ENCODE measurements around the gene KRIT1. TPM values are rescaled to one million over a fixed set of nuclear protein-coding genes. Genes with fewer than 3 reads are reported as not detected.
A peak's percentile ranks its signal among the peaks of the same experiment; 100 is the strongest.

Gene KRIT1
- total RNA-seq, 1 donor from 2014 or later: 37.8 TPM

DNA sequence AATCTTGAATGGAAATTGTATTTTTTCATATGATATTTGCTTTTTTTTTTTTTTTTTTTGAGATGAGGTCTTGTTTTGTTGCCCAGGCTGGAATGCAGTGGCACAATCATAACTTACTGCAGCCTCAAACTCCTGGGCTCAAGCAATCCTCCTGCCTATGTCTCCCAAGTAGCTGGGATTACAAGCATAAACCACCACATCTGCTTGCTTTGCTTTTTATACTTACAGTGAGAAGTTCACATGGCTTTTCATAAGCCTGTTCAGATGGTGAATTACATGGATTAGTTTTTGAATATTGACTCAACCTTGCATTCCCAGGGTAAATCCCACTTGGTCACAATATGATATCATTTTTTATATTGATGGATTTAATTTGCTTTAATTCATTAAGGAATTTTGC lies 88.7 kb downstream of the KRIT1 start:
- Mint-ChIP-seq H3K4me3 (ENCODE audit: unreplicated experiment) (no peak overlapping the region), H3K27me3 (ENCODE audit: unreplicated experiment) (no peaks in the 10 kb centered on the region), H3K27ac (ENCODE audit: unreplicated experiment) (no peak overlapping the region), H3K9me3 (ENCODE audit: unreplicated experiment) (no peaks in the 10 kb centered on the region), H3K4me1 (ENCODE audit: low read depth, unreplicated experiment) (peaks cover 2% of the 10 kb centered on the region), H3K36me3 (ENCODE audit: unreplicated experiment) (no peaks in the 10 kb centered on the region)
- no peak for TF ChIP-seq CTCF (IDR thresholded peaks at IDR 0.05; ENCODE audit: partially characterized antibody, unreplicated experiment)
- no peak for DNase-seq

- no peaks in the 10 kb centered on the region for H3K36me3 Mint-ChIP-seq (ENCODE audit: unreplicated experiment)
- no peak overlapping the region for H3K4me3 Mint-ChIP-seq (ENCODE audit: unreplicated experiment)
- no peaks in the 10 kb centered on the region for H3K9me3 Mint-ChIP-seq (ENCODE audit: unreplicated experiment)
Measured at GRCh38 chr7:92155108-92155739, 90.5 kb downstream of the KRIT1 start.

DNA sequence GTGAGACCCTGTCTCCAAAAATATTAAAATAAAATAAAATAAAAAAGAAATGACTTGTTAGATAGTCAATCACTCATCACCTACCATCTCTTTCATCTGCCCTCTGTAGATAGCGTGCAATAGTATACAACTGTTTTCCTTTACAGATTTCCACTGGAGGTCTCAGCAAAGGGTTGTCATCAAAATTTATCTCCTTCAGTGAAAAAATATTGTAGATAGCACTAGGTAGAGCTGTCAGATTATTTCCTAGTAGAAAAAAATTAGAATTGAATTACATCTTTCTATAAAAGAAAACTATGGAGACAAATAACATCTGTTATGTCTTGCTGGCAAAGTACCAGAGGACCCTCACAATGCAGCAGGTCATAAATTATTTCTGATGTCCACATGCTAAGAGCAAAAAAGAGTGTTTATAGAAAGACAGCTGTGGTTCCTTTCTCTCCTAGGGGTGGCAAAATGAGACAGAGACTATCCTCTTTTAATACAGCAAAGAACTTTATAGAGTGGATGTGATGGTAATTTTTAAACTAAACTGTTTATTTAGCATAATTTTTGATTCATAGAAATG lies 95.2 kb downstream of the KRIT1 start:
- no peak for TF ChIP-seq CTCF (IDR thresholded peaks at IDR 0.05; ENCODE audit: partially characterized antibody, unreplicated experiment)
- H3K36me3 Mint-ChIP-seq (ENCODE audit: unreplicated experiment): no peaks in the 10 kb centered on the region
- no peak for DNase-seq
- H3K4me1 Mint-ChIP-seq (ENCODE audit: low read depth, unreplicated experiment): peaks cover 3% of the 10 kb centered on the region
- no peak overlapping the region for H3K4me3 Mint-ChIP-seq (ENCODE audit: unreplicated experiment)
- H3K27ac Mint-ChIP-seq (ENCODE audit: unreplicated experiment): peak overlapping the region; percentile 60
- no peaks in the 10 kb centered on the region for H3K27me3 Mint-ChIP-seq (ENCODE audit: unreplicated experiment)
- H3K9me3 Mint-ChIP-seq (ENCODE audit: unreplicated experiment): no peaks in the 10 kb centered on the region

More at GRCh38 chr7:92155108-92155739, 90.5 kb downstream of the KRIT1 start:
- no peak for DNase-seq
- TF ChIP-seq CTCF (IDR thresholded peaks at IDR 0.05; ENCODE audit: partially characterized antibody, unreplicated experiment): no peak
- Mint-ChIP-seq H3K4me1 (ENCODE audit: low read depth, unreplicated experiment) (peaks cover 3% of the 10 kb centered on the region), H3K27ac (ENCODE audit: unreplicated experiment) (no peak overlapping the region), H3K27me3 (ENCODE audit: unreplicated experiment) (no peaks in the 10 kb centered on the region)

DNA sequence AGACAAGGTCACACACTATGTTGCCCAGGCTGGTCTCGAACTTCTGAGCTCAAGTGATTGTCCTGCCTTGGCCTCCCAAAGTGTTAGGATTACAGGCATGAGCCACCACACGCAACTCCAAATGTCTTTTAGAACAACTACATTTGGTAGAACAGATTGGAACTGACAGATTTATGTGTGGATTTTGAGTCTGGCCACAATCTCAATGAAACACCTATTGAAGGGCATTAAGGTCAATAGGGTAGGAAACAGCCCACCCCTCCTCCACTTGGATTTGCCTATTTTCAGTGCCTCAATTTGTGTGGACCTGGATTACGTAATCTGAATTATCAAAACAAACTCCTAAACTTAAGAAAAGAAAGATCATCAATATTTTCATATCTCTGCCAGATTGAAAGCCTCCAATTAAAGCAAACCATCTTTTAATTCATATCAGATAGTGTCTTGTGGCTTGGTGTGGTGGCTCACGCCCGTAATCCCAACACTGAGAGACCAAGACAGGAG lies 95.9 kb downstream of the KRIT1 start:
- Mint-ChIP-seq H3K36me3 (ENCODE audit: unreplicated experiment) (no peaks in the 10 kb centered on the region), H3K27ac (ENCODE audit: unreplicated experiment) (no peak overlapping the region), H3K4me1 (ENCODE audit: low read depth, unreplicated experiment) (peaks cover 3% of the 10 kb centered on the region), H3K27me3 (ENCODE audit: unreplicated experiment) (no peaks in the 10 kb centered on the region), H3K4me3 (ENCODE audit: unreplicated experiment) (no peak overlapping the region), H3K9me3 (ENCODE audit: unreplicated experiment) (no peaks in the 10 kb centered on the region)
- no peak for TF ChIP-seq CTCF (IDR thresholded peaks at IDR 0.05; ENCODE audit: partially characterized antibody, unreplicated experiment)
- no peak for DNase-seq

Small RNA genes lying within 50 kb of the gene (microRNA-seq; reads per million reads assigned to microRNA genes)
- gene MIR1285-1 (ENCODE audit: unreplicated experiment): not detected

Other genes with a start within 250 kb of the KRIT1 start
- 207 TPM for gene CYP51A1, start 111.4 kb downstream of the KRIT1 start, total RNA-seq (ENCODE audit: unreplicated experiment)
- 0.15 TPM for gene LRRD1, start 66.8 kb downstream of the KRIT1 start, total RNA-seq (ENCODE audit: unreplicated experiment)
- 77.7 TPM for gene ANKIB1, start 60 bp upstream of the KRIT1 start, total RNA-seq (ENCODE audit: unreplicated experiment)
- gene GATAD1, start 201.6 kb upstream of the KRIT1 start, total RNA-seq (ENCODE audit: unreplicated experiment): 20.3 TPM
- not detected for gene ERVW-1, start 232.0 kb upstream of the KRIT1 start, total RNA-seq (ENCODE audit: unreplicated experiment)